ENCODE data around the gene ELAC1.

DNA sequence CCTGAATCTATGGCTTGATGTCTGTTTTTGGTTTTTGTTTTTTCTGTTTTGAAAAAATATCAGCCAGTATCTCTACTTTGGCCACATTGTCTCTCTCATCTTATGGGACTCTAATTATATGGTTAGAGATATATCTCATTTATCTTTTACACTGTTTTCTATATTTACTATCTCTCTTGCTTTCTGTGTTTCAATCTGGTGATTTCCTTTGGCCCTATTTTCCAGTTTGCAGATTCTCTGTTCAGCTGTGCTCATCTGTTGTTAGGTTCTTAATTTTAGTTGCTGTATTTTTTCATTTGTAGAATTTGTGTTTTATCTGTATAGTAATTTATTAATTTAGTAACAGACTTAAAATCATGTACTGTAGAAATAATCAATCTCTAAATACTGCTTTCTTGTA, 41.3 kb upstream of the ELAC1 start:
- TF ChIP-seq, protein P1, sequence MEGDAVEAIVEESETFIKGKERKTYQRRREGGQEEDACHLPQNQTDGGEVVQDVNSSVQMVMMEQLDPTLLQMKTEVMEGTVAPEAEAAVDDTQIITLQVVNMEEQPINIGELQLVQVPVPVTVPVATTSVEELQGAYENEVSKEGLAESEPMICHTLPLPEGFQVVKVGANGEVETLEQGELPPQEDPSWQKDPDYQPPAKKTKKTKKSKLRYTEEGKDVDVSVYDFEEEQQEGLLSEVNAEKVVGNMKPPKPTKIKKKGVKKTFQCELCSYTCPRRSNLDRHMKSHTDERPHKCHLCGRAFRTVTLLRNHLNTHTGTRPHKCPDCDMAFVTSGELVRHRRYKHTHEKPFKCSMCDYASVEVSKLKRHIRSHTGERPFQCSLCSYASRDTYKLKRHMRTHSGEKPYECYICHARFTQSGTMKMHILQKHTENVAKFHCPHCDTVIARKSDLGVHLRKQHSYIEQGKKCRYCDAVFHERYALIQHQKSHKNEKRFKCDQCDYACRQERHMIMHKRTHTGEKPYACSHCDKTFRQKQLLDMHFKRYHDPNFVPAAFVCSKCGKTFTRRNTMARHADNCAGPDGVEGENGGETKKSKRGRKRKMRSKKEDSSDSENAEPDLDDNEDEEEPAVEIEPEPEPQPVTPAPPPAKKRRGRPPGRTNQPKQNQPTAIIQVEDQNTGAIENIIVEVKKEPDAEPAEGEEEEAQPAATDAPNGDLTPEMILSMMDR (IDR thresholded peaks at IDR 0.05), result no peak
- TF ChIP-seq EP300 (IDR thresholded peaks at IDR 0.05) (no peak), POLR2AphosphoS5 (IDR thresholded peaks at IDR 0.05) (no peak)

All from suprapubic skin (tissue), 4 donors.